ENCODE measurements around the gene GATD1. TPM values are rescaled to one million over a fixed set of nuclear protein-coding genes. Genes with fewer than 3 reads are reported as not detected.

Gene GATD1
- total RNA-seq, result 10 to 100 TPM; 80.9 to 84.2 TPM
- polyA plus RNA-seq (ENCODE audit: insufficient read depth, low read depth, low replicate concordance), result 64.3 TPM
- long read RNA-seq, donor 1, full-length matches to known transcripts, result 6 of 6 reads
- long read RNA-seq, donor 1, partial matches to known transcripts, result 0 of 6 reads
- long read RNA-seq, donor 1, other reads (novel, unspliced or antisense), result 0 of 6 reads
- long read RNA-seq, donor 2, full-length matches to known transcripts, result 8 of 8 reads
- long read RNA-seq, donor 2, partial matches to known transcripts, result 0 of 8 reads
- long read RNA-seq, donor 2, other reads (novel, unspliced or antisense), result 0 of 8 reads

DNA sequence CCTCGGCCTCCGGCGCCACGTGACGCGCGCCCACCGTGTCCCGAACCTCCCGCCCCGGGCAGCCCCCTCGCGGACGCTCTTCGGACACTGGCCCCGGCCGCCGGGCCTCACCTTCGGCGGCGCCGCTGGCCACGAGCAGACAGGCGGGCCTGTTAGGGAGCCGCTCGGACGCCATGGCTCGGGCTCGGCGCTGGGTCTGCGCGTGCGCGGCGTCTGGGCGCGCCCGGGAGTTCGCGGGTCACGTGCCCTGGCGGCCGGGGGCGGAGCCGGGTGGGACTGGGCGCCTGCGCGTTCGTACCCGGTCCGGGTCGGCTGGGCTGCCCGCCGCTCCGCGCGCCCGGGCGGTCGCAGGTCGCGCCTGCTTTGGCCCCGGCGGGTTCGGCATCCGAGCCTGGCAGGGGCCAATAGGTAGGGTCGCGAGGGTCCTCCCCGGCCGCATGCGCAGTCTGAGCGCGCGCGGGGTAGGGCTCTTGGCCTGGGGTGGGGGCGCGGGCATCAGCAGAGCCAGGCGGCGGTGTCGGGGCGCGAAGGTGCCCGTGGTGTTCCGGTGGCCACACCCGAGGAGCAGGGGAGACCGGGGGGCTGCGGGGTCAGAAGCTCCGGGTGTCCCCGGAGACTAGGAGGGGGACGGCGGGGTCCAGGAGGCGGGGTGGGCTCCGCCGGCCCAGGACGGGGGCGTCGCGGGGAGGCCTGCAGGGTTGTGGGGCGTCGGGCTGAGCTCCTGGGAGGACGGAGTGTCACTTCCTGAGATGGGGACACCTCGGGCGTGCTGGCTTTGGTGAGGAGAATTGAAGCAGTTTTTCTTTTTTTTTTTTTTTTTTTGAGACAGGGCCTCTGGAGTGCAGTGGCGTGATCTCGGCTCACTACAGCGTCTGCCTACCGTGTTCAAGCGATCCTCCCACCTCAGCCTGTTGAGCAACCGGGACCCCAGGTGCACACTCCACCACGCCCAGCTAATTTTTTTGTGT is at the start of gene GATD1:
GATD1 (minus strand) TSS at position 200 of the 968 bp plus-strand sequence; CDS start at position 175, 25 bp downstream.
- Histone ChIP-seq H3K4me3 (peak within 1 kb of the TSS; percentile 67 to 97), H3K36me3 (ENCODE audit: low read depth, missing control alignments) (no peaks in the 10 kb centered on the region), H3K4me1 (peaks cover 27% of the 10 kb centered on the region), H3K9me3 (no peaks in the 10 kb centered on the region), H3K27ac (peak within 1 kb of the TSS; percentile 82 to 86), H3K27me3 (no peaks in the 10 kb centered on the region)
- 2 to 3% methylated on average over 25 to 72 of the region's 110 CpGs for WGBS, 2 donors
- intact Hi-C loops (cut with DNase I; ENCODE audit: low total_unique reads), result no loop called here
- DNase-seq, result peak; percentile 91
- TF ChIP-seq CTCF (IDR thresholded peaks at IDR 0.05) (no peak), POLR2A (IDR thresholded peaks at IDR 0.05) (peak; percentile 23)

DNA sequence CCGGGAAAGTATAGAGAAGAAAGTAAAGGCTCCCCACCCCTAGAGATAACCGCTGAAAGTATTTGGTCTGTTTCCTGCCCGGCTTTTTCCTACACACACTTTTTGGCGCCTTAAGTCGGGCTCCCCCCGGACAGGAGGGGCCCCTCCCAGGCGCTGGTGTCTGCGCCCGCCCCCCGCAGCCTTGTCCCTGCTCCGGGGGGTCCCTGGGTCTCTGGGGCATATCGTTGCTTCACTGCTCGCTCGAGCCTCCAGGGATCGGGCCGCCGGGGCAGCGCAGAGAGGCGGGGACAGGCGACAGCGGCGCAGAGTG is 49.5 kb upstream of the GATD1 start:
- DNase-seq, result no peak
- intact Hi-C loops (cut with DNase I; ENCODE audit: low total_unique reads), result no loop called here
- 6 to 10% methylated on average over 11 to 22 of the region's 22 CpGs for WGBS, 2 donors
- H3K27me3 ChIP-seq, result no peaks in the 10 kb centered on the region
- no peaks in the 10 kb centered on the region for H3K36me3 ChIP-seq (ENCODE audit: low read depth, missing control alignments)
- peaks cover 26% of the 10 kb centered on the region for H3K4me1 ChIP-seq
- H3K27ac ChIP-seq, result no peak overlapping the region
- H3K4me3 ChIP-seq, result no peak overlapping the region
- H3K9me3 ChIP-seq, result no peaks in the 10 kb centered on the region
- no peak for TF ChIP-seq CTCF (IDR thresholded peaks at IDR 0.05)
- TF ChIP-seq POLR2A (IDR thresholded peaks at IDR 0.05), result no peak

DNA sequence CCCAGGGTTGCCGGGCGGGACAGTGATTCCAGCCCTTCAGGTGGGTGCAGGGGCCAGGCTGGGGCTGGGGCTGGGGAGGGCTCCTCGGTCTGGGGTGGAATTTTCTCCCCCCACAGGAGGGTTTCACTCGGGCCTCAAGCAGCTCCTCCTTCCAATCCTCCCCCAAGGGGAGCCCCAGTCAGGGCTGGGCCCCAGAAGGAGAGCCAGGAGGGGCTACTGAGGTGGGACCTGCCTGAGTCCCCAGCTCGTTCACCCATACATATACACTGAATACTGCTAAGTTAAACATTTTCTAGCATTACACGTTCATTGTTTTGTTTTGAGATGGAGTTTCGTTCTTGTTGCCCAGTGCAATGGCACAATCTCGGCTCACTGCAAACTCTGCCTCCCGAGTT is 48.9 kb upstream of the GATD1 start:
- no peaks in the 10 kb centered on the region for H3K9me3 ChIP-seq
- peaks cover 32% of the 10 kb centered on the region for H3K4me1 ChIP-seq
- DNase-seq, result no peak
- intact Hi-C loops (cut with DNase I; ENCODE audit: low total_unique reads), result no loop called here
- H3K27ac ChIP-seq, result no peak overlapping the region
- TF ChIP-seq POLR2A (IDR thresholded peaks at IDR 0.05) (no peak), CTCF (IDR thresholded peaks at IDR 0.05) (no peak)
- no peaks in the 10 kb centered on the region for H3K27me3 ChIP-seq
- H3K4me3 ChIP-seq, result no peak overlapping the region
- WGBS, 2 donors, result 62 to 85% methylated on average over 7 to 9 of the region's 9 CpGs
- no peaks in the 10 kb centered on the region for H3K36me3 ChIP-seq (ENCODE audit: low read depth, missing control alignments)

- H3K27ac ChIP-seq, result no peak overlapping the region
- intact Hi-C loops (cut with DNase I; ENCODE audit: low total_unique reads), result no loop called here
- 81 to 83% methylated on average over 8 to 12 of the region's 12 CpGs for WGBS, 2 donors
Measured at GRCh38 chr11:825366-826226, 48.3 kb upstream of the GATD1 start.

More at GRCh38 chr11:825366-826226, 48.3 kb upstream of the GATD1 start:
- no peak for DNase-seq
- Histone ChIP-seq H3K4me1 (peaks cover 33% of the 10 kb centered on the region), H3K36me3 (ENCODE audit: low read depth, missing control alignments) (no peaks in the 10 kb centered on the region), H3K4me3 (no peak overlapping the region), H3K27me3 (no peaks in the 10 kb centered on the region), H3K9me3 (no peaks in the 10 kb centered on the region)
- TF ChIP-seq CTCF (IDR thresholded peaks at IDR 0.05), result no peak
- no peak for TF ChIP-seq POLR2A (IDR thresholded peaks at IDR 0.05)

Data from testis (tissue), 5 donors.